ENCODE measurements around the gene LRCH3.

Gene LRCH3

DNA sequence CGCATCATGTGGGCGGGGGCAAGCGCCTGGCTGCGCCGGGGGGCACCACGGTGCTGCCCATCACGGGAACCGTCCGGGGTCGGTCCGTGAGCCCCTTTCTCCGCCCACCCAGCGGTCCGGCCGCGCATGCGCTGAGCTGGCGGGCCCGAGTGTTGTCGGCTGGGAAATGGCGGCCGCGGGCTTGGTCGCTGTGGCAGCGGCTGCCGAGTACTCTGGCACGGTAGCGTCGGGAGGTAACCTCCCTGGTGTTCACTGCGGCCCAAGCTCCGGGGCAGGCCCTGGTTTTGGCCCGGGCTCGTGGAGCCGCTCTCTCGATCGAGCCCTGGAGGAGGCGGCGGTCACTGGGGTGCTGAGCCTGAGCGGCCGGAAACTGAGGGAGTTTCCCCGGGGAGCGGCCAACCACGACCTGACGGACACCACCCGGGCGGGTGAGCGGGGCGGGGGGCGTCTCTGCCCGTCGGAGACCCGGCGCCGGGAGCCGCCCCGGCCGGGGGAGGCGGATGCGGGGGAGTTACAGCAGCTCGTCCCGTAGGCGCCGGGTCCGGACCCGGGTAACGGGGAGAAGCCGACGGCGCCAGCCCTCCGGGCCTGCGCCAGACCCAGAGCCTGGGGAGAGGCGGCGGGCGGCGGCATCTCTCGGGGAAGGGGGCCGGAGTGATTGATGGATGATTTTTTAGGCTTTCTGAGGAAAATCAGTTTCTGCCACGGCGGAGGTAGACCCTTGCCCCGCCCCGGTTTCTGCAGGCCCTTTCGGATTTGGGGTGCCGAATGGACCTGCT, at the start of gene LRCH3:
LRCH3 (plus strand) TSS at position 142 of the 779 bp plus-strand sequence; CDS start at position 167, 25 bp downstream.
- peak; percentile 74 to 97 (median 82) for DNase-seq
- intact Hi-C loops (cut with DNase I): loop anchor here (5.0 kb wide), 2 partner anchors 39 to 56 kb away; no protein-coding TSS in a partner anchor

- intact Hi-C loops (cut with DNase I): no loop called here
These were observed 48.3 kb upstream of the LRCH3 start for GRCh38 chr3:197742787-197743186.

GRCh38 chr3:197746209-197746608, 44.8 kb upstream of the LRCH3 start:
- DNase-seq: no peak
- intact Hi-C loops (cut with DNase I): no loop called here

More at GRCh38 chr3:197742787-197743186, 48.3 kb upstream of the LRCH3 start:
- no peak for DNase-seq

DNA sequence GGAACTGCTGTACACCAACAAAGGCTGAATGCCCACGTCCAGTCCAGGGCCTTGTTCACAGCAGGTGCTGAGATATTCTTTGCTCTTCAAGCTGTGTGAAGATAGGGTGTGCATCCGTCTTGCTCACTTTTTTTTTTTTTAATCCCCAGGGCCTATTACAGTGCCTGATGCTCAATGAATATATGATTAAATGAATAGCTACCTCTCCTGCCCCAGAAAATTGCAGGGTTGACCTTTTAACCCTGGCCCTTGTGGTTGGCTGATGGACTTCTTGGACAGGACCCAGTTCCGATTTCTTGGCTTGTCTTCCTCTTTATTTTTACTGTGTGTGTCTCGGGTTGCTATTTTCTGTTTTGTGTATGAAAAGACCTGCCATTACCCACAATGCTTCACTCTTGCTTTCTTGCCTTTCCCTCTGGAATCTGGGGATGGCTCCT, 44.2 kb upstream of the LRCH3 start:
- intact Hi-C loops (cut with DNase I): no loop called here
- no peak for DNase-seq

- DNase-seq: no peak
- intact Hi-C loops (cut with DNase I): no loop called here
These were observed 42.3 kb upstream of the LRCH3 start for GRCh38 chr3:197748597-197749314.

DNA sequence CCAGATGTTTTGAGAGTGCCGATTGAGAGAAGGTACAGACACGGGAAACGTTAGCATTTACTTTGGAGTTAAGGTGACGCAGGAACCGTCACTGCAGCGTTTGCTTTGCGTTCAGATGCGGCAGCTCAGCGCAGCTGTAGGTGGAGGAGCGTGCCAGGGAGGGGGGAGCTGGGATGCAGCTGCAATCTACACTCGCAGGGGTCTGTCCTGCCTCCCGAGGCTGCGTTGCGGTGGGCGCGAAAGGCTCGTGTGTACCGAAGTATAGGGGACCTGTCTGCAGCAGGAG, 41.8 kb upstream of the LRCH3 start:
- peak in 3 of 10 donors; percentile 62 to 93 (median 67) for DNase-seq
- intact Hi-C loops (cut with DNase I): no loop called here

DNA sequence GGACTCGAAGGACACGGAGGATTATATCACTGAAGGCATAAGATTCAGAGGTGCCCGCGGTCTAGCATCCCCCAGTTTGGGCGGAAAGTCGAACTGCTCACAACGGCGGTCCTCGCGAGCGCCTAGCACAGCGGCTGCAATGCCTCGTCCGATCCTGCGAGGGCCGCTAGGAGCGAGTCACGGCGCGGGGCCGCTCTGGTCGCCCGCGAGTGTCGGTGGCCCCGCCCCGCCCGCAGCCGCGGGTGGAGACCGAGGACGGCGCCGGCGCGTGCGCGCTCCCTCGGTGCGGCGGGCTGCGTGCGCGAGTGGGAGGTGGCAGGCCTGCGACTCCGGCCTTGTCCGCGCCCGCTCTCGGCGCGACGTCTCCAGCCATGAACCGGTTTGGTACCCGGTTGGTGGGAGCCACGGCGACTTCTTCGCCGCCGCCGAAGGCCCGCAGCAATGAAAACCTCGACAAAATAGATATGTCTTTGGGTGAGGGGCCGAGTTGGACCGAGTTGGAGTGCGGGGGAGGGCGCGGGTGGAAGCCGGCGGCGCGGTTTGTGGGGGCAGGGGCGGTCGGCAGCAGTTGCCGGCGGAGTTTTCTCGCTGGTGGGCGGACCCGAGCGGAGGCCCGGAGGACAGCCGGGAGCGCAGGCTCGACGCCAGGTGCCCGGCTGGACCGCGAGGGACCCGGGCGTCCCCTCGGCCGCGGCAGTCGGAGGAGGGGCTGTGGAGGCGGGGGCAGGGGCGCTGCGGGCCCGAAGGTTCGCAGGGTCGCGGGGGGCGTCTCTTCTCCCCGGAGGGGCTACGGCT, 41.3 kb upstream of the LRCH3 start, which contains the start of gene FYTTD1:
FYTTD1 (plus strand) TSS at position 283 of the 795 bp plus-strand sequence; CDS start at position 372, 89 bp downstream.
- intact Hi-C loops (cut with DNase I): loop anchor here (1.0 to 5.0 kb wide), 2 partner anchors 12 to 43 kb away; partner anchors contain the start of gene LRCH3
- DNase-seq: peak; percentile 85 to 99 (median 94)

GRCh38 chr3:197750396-197750831, 40.6 kb upstream of the LRCH3 start:
- peak in 9 of 10 donors; percentile 23 to 94 (median 55) for DNase-seq
- intact Hi-C loops (cut with DNase I): loop anchor here (1.0 to 5.0 kb wide), 2 partner anchors 13 to 42 kb away; partner anchors contain the start of gene LRCH3

- intact Hi-C loops (cut with DNase I): loop anchor here (1.0 to 5.0 kb wide), 2 partner anchors 14 to 41 kb away; partner anchors contain the start of gene LRCH3
These were observed 40.0 kb upstream of the LRCH3 start for GRCh38 chr3:197750858-197751737.

DNA sequence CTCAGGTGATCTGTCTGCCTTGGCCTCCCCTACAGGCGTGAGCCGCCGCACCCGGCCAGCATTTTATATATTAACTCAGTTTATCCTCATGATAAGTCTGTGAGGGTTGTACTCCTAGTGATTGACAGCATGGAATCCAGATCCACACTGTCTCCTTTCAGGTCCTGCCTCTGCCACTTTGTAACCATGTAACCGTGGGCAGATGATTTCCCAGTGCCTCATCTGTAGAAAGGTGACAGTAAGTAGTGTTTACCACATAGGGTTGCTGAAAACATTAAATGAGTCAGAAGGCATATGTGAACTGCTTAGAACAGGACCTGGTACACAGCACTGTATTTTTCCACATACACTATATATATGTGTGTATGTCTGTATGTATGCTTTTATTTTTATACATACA, 38.9 kb upstream of the LRCH3 start:
- intact Hi-C loops (cut with DNase I): loop anchor here (5.0 kb wide), 1 partner anchor 40 kb away; the partner anchor contains the start of gene LRCH3
- no peak for DNase-seq

More at GRCh38 chr3:197750858-197751737, 40.0 kb upstream of the LRCH3 start:
- DNase-seq: peak in 8 of 10 donors; percentile 15 to 89 (median 30)

- no peak for DNase-seq
- intact Hi-C loops (cut with DNase I): loop anchor here (5.0 kb wide), 1 partner anchor 39 kb away; the partner anchor contains the start of gene LRCH3
These were observed 37.8 kb upstream of the LRCH3 start for GRCh38 chr3:197753263-197753662.

GRCh38 chr3:197756704-197757103, 34.4 kb upstream of the LRCH3 start:
- no peak for DNase-seq
- intact Hi-C loops (cut with DNase I): no loop called here

DNA sequence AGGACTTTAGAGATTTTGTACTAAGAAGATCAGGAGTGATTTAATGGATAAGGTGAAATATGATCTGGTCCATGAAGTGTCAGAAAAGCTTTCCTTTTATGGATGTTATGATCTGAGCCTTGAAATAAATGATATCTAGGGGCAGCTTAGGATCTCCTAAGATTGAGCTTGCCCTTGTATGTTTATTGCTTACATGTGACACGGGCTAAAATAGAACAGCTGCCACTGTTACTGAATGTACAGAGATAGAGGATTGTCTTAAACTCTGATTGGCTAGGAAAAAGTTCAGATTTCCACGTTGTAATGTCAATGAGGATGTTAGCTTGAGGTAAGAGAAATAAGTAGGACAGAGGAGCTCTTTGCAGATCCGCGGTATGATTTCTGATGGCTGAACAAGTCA, 32.5 kb upstream of the LRCH3 start:
- no peak for DNase-seq
- intact Hi-C loops (cut with DNase I): no loop called here

- no peak for DNase-seq
- intact Hi-C loops (cut with DNase I): no loop called here
These were observed 29.3 kb upstream of the LRCH3 start for GRCh38 chr3:197761784-197762183.

- intact Hi-C loops (cut with DNase I): no loop called here
- DNase-seq: no peak
These were observed 15.7 kb upstream of the LRCH3 start for GRCh38 chr3:197775317-197775716.

- DNase-seq: no peak
These were observed 8.8 kb upstream of the LRCH3 start for GRCh38 chr3:197782230-197782629.

DNA sequence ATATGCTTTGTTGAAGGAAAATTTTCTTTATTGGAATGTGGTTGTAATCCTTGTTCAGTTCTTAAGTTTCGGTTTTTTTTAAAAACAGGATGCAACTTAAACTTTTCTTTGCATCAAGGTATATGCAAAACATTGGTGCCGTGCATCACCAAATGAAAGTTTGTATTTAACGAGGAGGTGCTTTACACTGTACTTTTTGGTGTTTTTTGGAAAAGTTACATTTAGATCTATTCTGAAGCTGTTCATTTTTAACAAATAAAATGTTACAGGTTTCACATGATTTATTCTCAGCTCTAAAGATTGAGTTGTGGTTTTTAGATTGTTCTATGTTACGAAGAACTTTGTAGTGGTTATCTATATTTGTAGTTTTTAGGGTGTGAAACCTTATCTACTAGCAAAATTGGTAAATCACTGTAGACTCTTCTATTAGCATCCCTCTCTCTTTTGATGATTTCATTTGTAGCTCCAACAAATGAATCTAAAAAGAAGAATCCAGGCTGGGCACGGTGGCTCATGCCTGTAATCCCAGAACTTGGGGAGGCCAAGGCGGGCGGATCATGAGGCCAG, 7.0 kb upstream of the LRCH3 start:
- intact Hi-C loops (cut with DNase I): no loop called here

More at GRCh38 chr3:197782230-197782629, 8.8 kb upstream of the LRCH3 start:
- intact Hi-C loops (cut with DNase I): no loop called here

GRCh38 chr3:197787412-197787811, 3.6 kb upstream of the LRCH3 start:
- intact Hi-C loops (cut with DNase I): no loop called here
- no peak for DNase-seq

More for the DNA sequence above, 7.0 kb upstream of the LRCH3 start:
- no peak for DNase-seq

DNA sequence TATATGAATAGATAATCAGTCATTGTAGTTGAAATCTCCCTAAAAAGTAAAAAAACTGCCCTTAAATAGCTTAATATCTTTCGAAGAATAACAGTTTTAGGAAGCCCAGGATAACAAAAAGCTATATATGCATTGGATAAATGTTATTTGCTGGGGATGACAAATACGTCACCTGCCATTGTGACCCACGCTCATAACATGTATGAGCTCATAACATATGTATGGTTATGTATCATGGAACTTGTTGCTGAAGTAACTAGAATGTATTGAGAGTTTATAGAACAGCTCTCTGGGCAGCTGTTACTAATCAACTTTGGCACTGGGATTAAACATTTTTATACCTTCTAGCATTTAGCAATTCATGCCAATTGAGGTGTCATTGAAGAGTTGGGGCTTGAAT, 1.7 kb upstream of the LRCH3 start:
- intact Hi-C loops (cut with DNase I): no loop called here
- DNase-seq: no peak
